ENCODE measurements around the gene ATP11A.

DNA sequence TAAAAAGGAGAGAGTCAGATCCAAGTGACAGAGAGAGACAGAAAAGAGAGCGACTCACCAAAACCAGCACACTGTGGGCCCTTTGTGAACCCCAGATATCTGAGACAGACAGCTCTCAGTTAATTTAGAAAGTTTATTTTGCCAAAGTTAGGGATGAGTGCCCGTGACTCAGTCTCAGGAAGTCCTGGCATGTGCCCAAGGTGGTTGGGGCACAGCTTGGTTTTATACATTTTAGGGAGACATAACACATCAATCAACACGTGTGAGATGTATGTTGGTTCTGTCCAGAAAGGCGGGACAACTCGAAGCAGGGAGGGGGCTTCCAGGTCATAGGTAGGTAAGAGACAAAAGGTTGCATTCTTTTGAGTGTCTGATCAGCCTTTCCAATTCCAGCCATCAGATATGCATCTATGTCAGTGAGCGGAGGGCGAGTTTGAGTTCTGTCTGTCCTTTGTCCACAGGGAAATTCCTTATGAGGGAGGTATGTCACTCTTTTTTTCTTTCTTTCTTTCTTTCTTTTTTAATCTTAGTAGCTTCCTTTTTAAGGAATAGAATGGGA, 37.2 kb upstream of the ATP11A start:
- TF ChIP-seq EZH2phosphoT487 (IDR thresholded peaks at IDR 0.05; ENCODE audit: low read depth) (no peak), CTCF (IDR thresholded peaks at IDR 0.05; ENCODE audit: low read depth, low read length) (no peak)
